SU-DHL-6 (cell line): ENCODE measurements around the gene ZNF609.

Experiments
- H2AFZ ChIP-seq: fragments of 200-600 bp; sonication (generic); 2 replicates; pipeline ENCODE4 v1.6.1; 2014; ENCODE audit warnings: low read depth, mild to moderate bottlenecking, moderate library complexity, mixed read lengths, antibody characterized with exemption, low read length; ENCODE audit not compliant: severe bottlenecking
- H3F3A ChIP-seq: fragments of 200-600 bp; shearing (Covaris generic); 2 replicates; pipeline ENCODE4 v1.6.0; 2016; ENCODE audit warnings: antibody characterized with exemption, mild to moderate bottlenecking; ENCODE audit not compliant: insufficient read depth
- H3K27ac ChIP-seq: fragments of 200-600 bp; sonication (generic); 2 replicates; pipeline ENCODE4 v1.5.1; 2016; ENCODE audit warnings: low read depth, mild to moderate bottlenecking, low read length, moderate library complexity, mixed read lengths
- H3K27me3 ChIP-seq: fragments of 200-600 bp; sonication (generic), shearing (Covaris generic); 2 replicates; pipeline ENCODE4 v1.6.0; 2014; ENCODE audit warnings: mild to moderate bottlenecking, low read length
- H3K36me3 ChIP-seq: fragments of 200-600 bp; sonication (generic); 2 replicates; pipeline ENCODE4 v1.6.1; 2014; ENCODE audit warnings: mild to moderate bottlenecking, low read length, mixed read lengths
- H3K4me2 ChIP-seq: fragments of 300-600, 200-600 bp; shearing (Covaris generic), sonication (generic); 2 replicates; pipeline ENCODE4 v1.6.0; 2014; ENCODE audit warnings: low read length, low read depth, mild to moderate bottlenecking; ENCODE audit not compliant: poor library complexity, severe bottlenecking
- H3K4me3 ChIP-seq: fragments of 200-600 bp; sonication (generic); 2 replicates; pipeline ENCODE4 v1.5.1; 2014; ENCODE audit warnings: antibody characterized with exemption, low read length, mild to moderate bottlenecking, mixed read lengths; ENCODE audit not compliant: insufficient read depth, poor library complexity, severe bottlenecking
- H3K79me2 ChIP-seq: fragments of 200-600 bp; sonication (generic); 2 replicates; pipeline ENCODE4 v1.6.1; 2014; ENCODE audit warnings: mild to moderate bottlenecking, low read length, moderate library complexity; ENCODE audit not compliant: insufficient read depth
- H3K9ac ChIP-seq: fragments of 200-600 bp; sonication (generic); 2 replicates; pipeline ENCODE4 v1.7.0; 2014; ENCODE audit warnings: mild to moderate bottlenecking, low read length
- H3K9me2 ChIP-seq: fragments of 200-600 bp; sonication (generic); replicated peaks from 2 replicates; pipeline ENCODE4 v1.6.1; 2014; ENCODE audit warnings: low read length; ENCODE audit not compliant: insufficient read depth
- H3K9me3 ChIP-seq: fragments of 200-600 bp; sonication (generic); 2 replicates; pipeline ENCODE4 v1.6.1; 2014; ENCODE audit warnings: low read length, mixed read lengths; ENCODE audit not compliant: insufficient read depth
- H4K20me1 ChIP-seq: fragments of 200-600 bp; sonication (generic); 2 replicates; pipeline ENCODE4 v1.6.1; 2014; ENCODE audit warnings: low read depth, mild to moderate bottlenecking, antibody characterized with exemption, low read length, moderate library complexity, mixed read lengths
- CTCF ChIP-seq: fragments of 200-600 bp; sonication (generic); IDR thresholded peaks from one replicate; pipeline ENCODE4 v1.5.1; 2017; ENCODE audit warnings: antibody characterized with exemption, mild to moderate bottlenecking, low read length, moderate library complexity; ENCODE audit not compliant: insufficient read depth, poor library complexity, severe bottlenecking
- EZH2phosphoT487 ChIP-seq: fragments of 200-600 bp; sonication (generic), shearing (Covaris generic); conservative IDR thresholded peaks from 2 replicates; pipeline ENCODE4 v1.6.1; 2018; ENCODE audit warnings: mild to moderate bottlenecking, antibody characterized with exemption, low read length, moderate library complexity, mixed read lengths

ZNF609 gene

GRCh38 chr15:64687688-64688087 lies 227.3 kb downstream of the ZNF609 start:
- H4K20me1 ChIP-seq = no peaks in the 10 kb centered on the region
- no peaks in the 10 kb centered on the region for H3K27me3 ChIP-seq
- TF ChIP-seq CTCF (no peak), EZH2phosphoT487 (no peak)
- no peak overlapping the region for H3K27ac ChIP-seq
- no peak overlapping the region for H3K9ac ChIP-seq
- H3K79me2 ChIP-seq = no peaks in the 10 kb centered on the region
- no peak overlapping the region for H3K4me2 ChIP-seq
- no peak overlapping the region for H2AFZ ChIP-seq
- H3K4me3 ChIP-seq = no peak overlapping the region
- no peaks in the 10 kb centered on the region for H3K9me2 ChIP-seq
- no peaks in the 10 kb centered on the region for H3K36me3 ChIP-seq
- no peaks in the 10 kb centered on the region for H3K9me3 ChIP-seq
- H3F3A ChIP-seq = no peaks in the 10 kb centered on the region

- Histone ChIP-seq H3K36me3 (no peaks in the 10 kb centered on the region), H3F3A (no peaks in the 10 kb centered on the region), H2AFZ (no peak overlapping the region), H3K9ac (no peak overlapping the region), H3K9me2 (no peaks in the 10 kb centered on the region), H4K20me1 (no peaks in the 10 kb centered on the region), H3K79me2 (no peaks in the 10 kb centered on the region; the same call in 1 of the 2 replicates), H3K27me3 (no peaks in the 10 kb centered on the region), H3K27ac (no peak overlapping the region), H3K9me3 (no peaks in the 10 kb centered on the region), H3K4me2 (no peak overlapping the region), H3K4me3 (no peak overlapping the region)
- no peak for TF ChIP-seq CTCF
- TF ChIP-seq EZH2phosphoT487 = no peak
Measured at GRCh38 chr15:64688770-64689169, 228.4 kb downstream of the ZNF609 start.

GRCh38 chr15:64690008-64690407 lies 229.6 kb downstream of the ZNF609 start:
- no peaks in the 10 kb centered on the region for H3K36me3 ChIP-seq
- no peaks in the 10 kb centered on the region for H3K9me3 ChIP-seq
- H3K27me3 ChIP-seq = no peaks in the 10 kb centered on the region
- no peak overlapping the region for H3K4me3 ChIP-seq
- no peaks in the 10 kb centered on the region for H4K20me1 ChIP-seq
- no peak overlapping the region for H3K4me2 ChIP-seq
- H3K9me2 ChIP-seq = no peaks in the 10 kb centered on the region
- no peak for TF ChIP-seq CTCF
- no peak for TF ChIP-seq EZH2phosphoT487
- H3F3A ChIP-seq = no peaks in the 10 kb centered on the region
- H3K9ac ChIP-seq = no peak overlapping the region
- no peaks in the 10 kb centered on the region; the same call in 1 of the 2 replicates for H3K79me2 ChIP-seq
- no peak overlapping the region for H2AFZ ChIP-seq
- H3K27ac ChIP-seq = no peak overlapping the region
